NCI-H748 (cell line): ENCODE results near the gene HOMER1.

Experiments used
- DNase-seq: peaks from one replicate; lab custom pipeline; 2025; ENCODE audit not compliant: unreplicated experiment; lab: John Stamatoyannopoulos, UW

Gene HOMER1

GRCh38 chr5:79490323-79490936 lies 23.5 kb downstream of the HOMER1 start:
- no peak for DNase-seq

GRCh38 chr5:79489773-79490172 lies 24.2 kb downstream of the HOMER1 start:
- DNase-seq: no peak

- DNase-seq: no peak
Measured at GRCh38 chr5:79488775-79489174, 25.2 kb downstream of the HOMER1 start.

GRCh38 chr5:79488058-79488457 lies 25.9 kb downstream of the HOMER1 start:
- no peak for DNase-seq

- DNase-seq: no peak
Measured at GRCh38 chr5:79487251-79487650, 26.7 kb downstream of the HOMER1 start.

GRCh38 chr5:79486116-79486515 lies 27.8 kb downstream of the HOMER1 start:
- no peak for DNase-seq

GRCh38 chr5:79484731-79485130 lies 29.2 kb downstream of the HOMER1 start:
- no peak for DNase-seq

GRCh38 chr5:79481574-79481973 lies 32.4 kb downstream of the HOMER1 start:
- no peak for DNase-seq

- no peak for DNase-seq
Measured at GRCh38 chr5:79480991-79481390, 32.9 kb downstream of the HOMER1 start.

- DNase-seq: no peak
Measured at GRCh38 chr5:79475152-79475466, 38.8 kb downstream of the HOMER1 start.

GRCh38 chr5:79474367-79475151 lies 39.4 kb downstream of the HOMER1 start:
- no peak for DNase-seq

GRCh38 chr5:79471556-79471955 lies 42.4 kb downstream of the HOMER1 start:
- DNase-seq: no peak

GRCh38 chr5:79464695-79465332 lies 49.1 kb downstream of the HOMER1 start:
- DNase-seq: peak; percentile 54

- DNase-seq: no peak
Measured at GRCh38 chr5:79464278-79464677, 49.7 kb downstream of the HOMER1 start.

GRCh38 chr5:79459626-79460025 lies 54.3 kb downstream of the HOMER1 start:
- no peak for DNase-seq

- no peak for DNase-seq
Measured at GRCh38 chr5:79456890-79457583, 56.9 kb downstream of the HOMER1 start.

GRCh38 chr5:79456400-79456799 lies 57.5 kb downstream of the HOMER1 start:
- no peak for DNase-seq

- no peak for DNase-seq
Measured at GRCh38 chr5:79454043-79454442, 59.9 kb downstream of the HOMER1 start.

GRCh38 chr5:79448336-79448735 lies 65.6 kb downstream of the HOMER1 start:
- DNase-seq: no peak

GRCh38 chr5:79436821-79437220 lies 77.1 kb downstream of the HOMER1 start:
- no peak for DNase-seq

GRCh38 chr5:79436224-79436623 lies 77.7 kb downstream of the HOMER1 start:
- DNase-seq: no peak

- DNase-seq: no peak
Measured at GRCh38 chr5:79430196-79430595, 83.7 kb downstream of the HOMER1 start.
